IgD-negative memory B cell (primary cell): ENCODE results near the gene LHFPL3. TPM values are rescaled to one million over a fixed set of nuclear protein-coding genes. Genes with fewer than 3 reads are reported as not detected.

Experiments used
- H3K27ac Mint-ChIP-seq, 3 donors: one replicate each; pipeline ENCODE4 v1.8.0; 2020 to 2022; ENCODE audit warnings: mild to moderate bottlenecking in 3 of 3, mixed read lengths in 3 of 3, moderate library complexity in 1 of 3
- H3K27me3 Mint-ChIP-seq: one replicate; pipeline ENCODE4 v1.8.0; 2021; ENCODE audit warnings: mixed read lengths
- H3K36me3 Mint-ChIP-seq: one replicate; pipeline ENCODE4 v1.8.0; 2020; ENCODE audit warnings: mild to moderate bottlenecking, mixed read lengths
- H3K4me1 Mint-ChIP-seq, 3 donors: one replicate each; pipeline ENCODE4 v1.8.0; 2020 to 2022; ENCODE audit warnings: mixed read lengths in 3 of 3, mild to moderate bottlenecking in 1 of 3
- H3K4me3 Mint-ChIP-seq, 4 donors: one replicate each; pipeline ENCODE4 v1.8.0; 2020 to 2022; ENCODE audit warnings: mild to moderate bottlenecking in 4 of 4, mixed read lengths in 4 of 4, moderate library complexity in 3 of 4
- H3K9me3 Mint-ChIP-seq, 3 donors: one replicate each; pipeline ENCODE4 v1.8.0; 2020 to 2021; ENCODE audit warnings: mixed read lengths in 3 of 3, mild to moderate bottlenecking in 1 of 3
- polyA plus RNA-seq: library from polyadenylated mRNA; unstranded; fragments of 300-500 nt; fragmentation: Illumina TruSeq; gene quantifications from one replicate; pipeline ENCODE4 v1.2.3, GENCODE V29; 2021

The LHFPL3 gene
- polyA plus RNA-seq, 1 donor from 2014 or later = not detected

DNA sequence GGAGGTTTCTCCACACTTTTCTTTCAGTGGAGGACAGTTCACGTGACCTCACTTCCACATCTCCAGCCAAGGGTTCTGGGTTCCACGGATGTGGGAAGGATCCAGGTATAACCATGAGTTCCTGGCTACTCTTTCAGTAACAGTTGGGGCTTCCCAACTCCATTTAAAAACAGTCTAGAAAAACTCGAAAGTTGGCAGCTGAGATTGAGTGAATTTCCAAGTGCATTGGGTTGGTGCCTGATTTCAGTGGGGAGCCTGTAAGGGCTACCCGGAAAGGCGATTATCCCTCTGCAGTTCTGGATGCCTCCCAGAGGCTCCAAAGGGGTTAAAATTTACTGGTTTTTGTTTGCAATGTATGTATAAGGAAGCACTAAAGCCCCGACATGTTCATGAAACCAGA, 24.3 kb downstream of the LHFPL3 start:
- H3K36me3 Mint-ChIP-seq = no peaks in the 10 kb centered on the region
- H3K4me3 Mint-ChIP-seq = no peak overlapping the region
- H3K9me3 Mint-ChIP-seq = no peaks in the 10 kb centered on the region
- peaks cover 7% of the 10 kb centered on the region for H3K27me3 Mint-ChIP-seq
- no peak overlapping the region for H3K27ac Mint-ChIP-seq
- no peaks in the 10 kb centered on the region for H3K4me1 Mint-ChIP-seq

DNA sequence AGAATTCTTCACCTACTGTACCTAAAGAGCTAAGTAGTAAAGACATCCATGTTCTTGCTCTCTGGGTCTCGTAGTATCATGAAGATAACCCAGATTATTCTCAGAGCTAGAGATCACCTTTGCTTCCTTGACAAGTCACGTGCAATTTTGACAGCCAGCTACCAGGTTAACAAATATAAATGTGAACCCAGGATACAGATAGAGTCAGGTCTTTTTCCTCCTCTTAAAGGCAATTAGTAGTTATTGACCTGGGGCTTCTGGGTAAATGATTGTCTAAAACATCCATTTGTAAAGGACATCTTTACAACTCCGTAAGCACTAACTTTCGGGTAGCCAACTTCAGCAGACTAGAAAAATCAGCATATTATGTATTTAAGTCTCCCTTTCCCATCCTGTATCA, 28.8 kb downstream of the LHFPL3 start:
- no peaks in the 10 kb centered on the region for H3K4me1 Mint-ChIP-seq
- peaks cover 5% of the 10 kb centered on the region for H3K27me3 Mint-ChIP-seq
- no peaks in the 10 kb centered on the region for H3K36me3 Mint-ChIP-seq
- no peaks in the 10 kb centered on the region for H3K9me3 Mint-ChIP-seq
- no peak overlapping the region for H3K4me3 Mint-ChIP-seq
- H3K27ac Mint-ChIP-seq = no peak overlapping the region

DNA sequence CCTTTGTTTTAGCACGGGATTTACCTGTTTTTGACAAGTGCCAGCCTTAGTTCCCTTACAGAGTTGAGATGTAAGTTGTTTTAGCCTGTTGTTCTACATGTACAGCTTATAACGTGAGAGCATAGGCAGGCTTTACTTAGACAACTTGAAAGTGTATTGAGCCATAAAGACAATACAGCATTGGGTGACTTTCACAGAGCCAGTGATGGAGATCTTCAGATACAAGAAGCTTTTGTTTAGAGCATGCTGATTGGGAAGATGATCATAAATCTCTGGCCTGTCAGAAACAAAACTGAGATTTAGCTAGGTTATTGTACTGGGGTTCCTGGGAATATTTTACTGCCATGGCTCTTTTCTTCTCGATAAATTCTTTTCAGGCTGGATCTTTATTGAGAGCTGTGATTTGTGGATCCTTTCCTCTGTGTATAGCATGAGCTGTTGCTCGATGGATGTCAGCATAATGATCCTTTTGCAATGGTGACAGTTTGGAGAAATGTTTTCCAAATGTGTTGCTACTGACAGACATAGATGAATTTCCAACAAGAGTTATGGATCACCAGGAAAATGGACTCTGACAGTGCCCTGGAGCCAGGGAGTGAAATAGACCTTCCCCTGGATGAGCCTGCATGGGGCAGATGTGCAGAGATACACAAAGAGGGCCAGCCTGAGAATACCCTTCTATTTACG, 30.2 kb downstream of the LHFPL3 start:
- Mint-ChIP-seq H3K36me3 (no peaks in the 10 kb centered on the region), H3K4me3 (no peak overlapping the region)

DNA sequence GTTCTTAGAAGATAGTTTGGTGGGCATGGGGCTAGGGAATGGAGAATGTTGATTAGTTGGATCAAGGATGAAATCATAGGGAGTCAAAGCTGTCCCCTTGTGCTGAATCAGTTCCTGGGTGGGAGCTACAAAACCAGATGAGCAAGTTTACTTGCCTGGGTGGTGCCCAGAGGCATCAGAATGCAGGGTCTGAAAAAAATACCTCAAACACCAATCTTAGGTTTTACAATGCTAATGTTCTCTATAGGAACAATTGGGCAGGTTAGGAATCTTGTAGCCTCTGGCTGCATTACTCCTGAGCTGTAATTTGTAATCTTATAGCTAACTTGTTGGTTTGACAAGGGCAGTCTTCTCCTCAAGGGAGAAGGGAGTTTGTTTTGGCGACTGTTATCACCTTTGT, 34.4 kb downstream of the LHFPL3 start:
- Mint-ChIP-seq H3K4me1 (no peaks in the 10 kb centered on the region), H3K27me3 (peaks cover 2% of the 10 kb centered on the region), H3K4me3 (no peak overlapping the region), H3K9me3 (no peaks in the 10 kb centered on the region), H3K36me3 (no peaks in the 10 kb centered on the region), H3K27ac (no peak overlapping the region)

More for the DNA sequence above, 30.2 kb downstream of the LHFPL3 start:
- Mint-ChIP-seq H3K4me1 (no peaks in the 10 kb centered on the region), H3K27me3 (peaks cover 5% of the 10 kb centered on the region), H3K9me3 (no peaks in the 10 kb centered on the region), H3K27ac (no peak overlapping the region)

DNA sequence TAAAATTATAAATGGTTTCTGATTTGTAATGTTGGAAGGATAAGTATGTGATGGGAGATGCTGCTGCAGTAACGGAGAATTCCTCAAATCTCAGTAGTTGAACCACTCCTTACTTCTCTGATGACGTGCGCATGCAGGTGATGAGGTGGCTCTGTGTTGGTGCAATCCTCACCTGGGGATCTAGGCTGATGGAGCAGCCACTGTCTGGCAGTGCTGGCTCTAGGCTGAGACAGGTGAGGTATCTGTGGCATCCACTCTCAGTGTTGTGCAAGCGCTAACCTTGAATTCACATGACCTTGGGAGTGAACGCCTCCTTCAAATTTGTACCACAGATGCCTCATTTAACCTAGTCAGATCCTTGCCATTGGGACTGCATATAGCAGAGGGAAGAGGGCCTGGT, 35.0 kb downstream of the LHFPL3 start:
- no peaks in the 10 kb centered on the region for H3K9me3 Mint-ChIP-seq
- H3K4me3 Mint-ChIP-seq = no peak overlapping the region
- H3K4me1 Mint-ChIP-seq = no peaks in the 10 kb centered on the region
- H3K36me3 Mint-ChIP-seq = no peaks in the 10 kb centered on the region
- H3K27ac Mint-ChIP-seq = no peak overlapping the region
- peaks cover 2% of the 10 kb centered on the region for H3K27me3 Mint-ChIP-seq

DNA sequence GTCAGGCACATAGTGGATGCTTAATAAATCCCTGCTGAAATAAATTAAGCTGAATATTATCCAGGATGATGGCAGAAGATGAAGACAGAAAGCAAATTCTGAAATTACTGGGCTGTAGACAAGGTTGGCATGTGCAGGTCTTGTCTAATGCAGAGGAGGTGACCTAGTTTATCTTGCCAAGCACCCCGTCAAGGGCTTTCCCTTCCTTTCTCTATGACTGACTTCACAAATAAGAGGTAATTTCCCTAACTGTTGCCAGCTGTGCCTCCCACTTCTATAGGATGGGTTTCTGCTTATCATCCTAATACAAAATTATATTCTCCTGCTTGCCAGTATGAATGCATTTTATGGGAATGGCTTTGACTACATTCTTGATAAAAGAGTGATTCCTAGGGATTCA, 38.0 kb downstream of the LHFPL3 start:
- Mint-ChIP-seq H3K9me3 (no peaks in the 10 kb centered on the region), H3K27me3 (peaks cover 2% of the 10 kb centered on the region), H3K4me3 (no peak overlapping the region), H3K36me3 (no peaks in the 10 kb centered on the region), H3K4me1 (no peaks in the 10 kb centered on the region), H3K27ac (no peak overlapping the region)

DNA sequence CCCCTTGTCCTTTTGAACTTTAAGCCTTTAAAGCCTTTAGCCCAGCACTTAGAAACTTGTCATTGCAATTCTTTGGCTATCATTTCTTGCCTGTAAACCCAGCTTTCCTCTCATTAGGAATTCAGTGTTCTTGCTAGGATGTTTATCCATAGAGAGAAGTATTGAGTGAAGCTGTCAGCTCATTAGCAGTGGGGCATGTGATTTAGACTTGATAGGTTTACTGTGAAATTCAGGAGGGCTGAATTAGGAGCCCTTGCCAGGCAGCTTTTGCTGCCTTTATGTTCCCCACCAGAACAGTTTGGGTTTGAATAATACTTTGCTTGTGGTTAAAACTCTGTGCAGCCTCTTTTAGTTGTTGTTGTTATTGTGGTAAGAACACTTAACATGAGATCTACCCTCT, 39.5 kb downstream of the LHFPL3 start:
- Mint-ChIP-seq H3K36me3 (no peaks in the 10 kb centered on the region), H3K4me1 (no peaks in the 10 kb centered on the region), H3K9me3 (no peaks in the 10 kb centered on the region), H3K27me3 (no peaks in the 10 kb centered on the region), H3K4me3 (no peak overlapping the region), H3K27ac (no peak overlapping the region)

DNA sequence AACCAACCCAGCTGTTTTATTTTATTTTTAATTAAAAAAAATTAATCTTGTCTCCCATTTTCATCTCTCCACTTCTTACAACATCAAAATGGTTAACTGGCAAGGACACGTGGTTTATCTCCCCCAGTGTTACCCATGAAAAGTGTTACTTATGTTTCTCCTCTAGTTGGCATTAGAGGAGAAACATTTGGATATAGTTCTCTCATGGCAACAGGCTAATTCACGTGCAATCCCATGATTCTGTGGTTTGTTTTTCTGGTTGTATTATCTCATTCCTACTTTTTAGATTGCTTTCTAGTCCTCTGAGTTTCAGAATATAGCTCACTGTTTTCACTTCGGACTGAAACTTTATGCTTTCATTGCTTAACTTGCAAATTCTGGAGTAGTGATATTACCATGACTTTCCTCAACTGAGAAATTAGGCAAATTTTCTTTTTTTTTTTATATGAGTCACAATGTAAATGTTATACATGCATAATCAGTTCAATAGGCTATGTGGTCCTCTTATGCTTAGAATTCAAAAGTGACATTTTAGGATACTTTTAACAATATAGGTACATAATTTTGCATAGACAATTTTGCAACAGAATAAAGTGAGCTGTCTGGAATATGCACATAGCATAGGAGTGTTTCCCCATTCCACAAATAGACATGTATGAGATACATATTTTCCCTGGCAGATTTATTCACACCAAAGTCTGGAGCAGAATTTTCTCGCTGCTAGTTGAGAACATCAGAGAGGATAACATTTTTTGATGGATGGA, 43.0 kb downstream of the LHFPL3 start:
- Mint-ChIP-seq H3K36me3 (no peaks in the 10 kb centered on the region), H3K4me1 (no peaks in the 10 kb centered on the region), H3K27me3 (no peaks in the 10 kb centered on the region), H3K4me3 (no peak overlapping the region), H3K27ac (no peak overlapping the region), H3K9me3 (peaks cover 0 to 2% (median 0%) of the 10 kb centered on the region in 3 donors)

DNA sequence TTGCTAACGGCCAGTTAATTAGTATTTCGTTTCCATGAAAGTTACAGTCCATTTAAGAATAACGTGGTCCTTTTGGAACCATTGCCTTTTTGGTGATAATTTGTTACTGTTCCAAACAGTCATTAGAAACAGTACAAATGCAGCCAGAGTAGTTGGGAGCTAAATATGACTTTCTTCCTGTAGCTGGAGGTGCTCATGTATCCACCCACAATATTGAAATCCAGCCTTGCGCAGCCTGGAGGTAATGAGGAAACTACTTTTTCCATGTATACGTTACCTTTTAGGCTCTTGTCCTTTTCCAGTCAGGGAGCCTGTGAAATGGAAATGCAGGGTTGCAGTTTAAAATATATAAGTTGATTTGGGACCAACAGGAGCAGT, 43.6 kb downstream of the LHFPL3 start:
- Mint-ChIP-seq H3K9me3 (peaks cover 0 to 2% (median 0%) of the 10 kb centered on the region in 3 donors), H3K4me1 (no peaks in the 10 kb centered on the region), H3K36me3 (no peaks in the 10 kb centered on the region), H3K27me3 (no peaks in the 10 kb centered on the region), H3K27ac (no peak overlapping the region), H3K4me3 (no peak overlapping the region)

DNA sequence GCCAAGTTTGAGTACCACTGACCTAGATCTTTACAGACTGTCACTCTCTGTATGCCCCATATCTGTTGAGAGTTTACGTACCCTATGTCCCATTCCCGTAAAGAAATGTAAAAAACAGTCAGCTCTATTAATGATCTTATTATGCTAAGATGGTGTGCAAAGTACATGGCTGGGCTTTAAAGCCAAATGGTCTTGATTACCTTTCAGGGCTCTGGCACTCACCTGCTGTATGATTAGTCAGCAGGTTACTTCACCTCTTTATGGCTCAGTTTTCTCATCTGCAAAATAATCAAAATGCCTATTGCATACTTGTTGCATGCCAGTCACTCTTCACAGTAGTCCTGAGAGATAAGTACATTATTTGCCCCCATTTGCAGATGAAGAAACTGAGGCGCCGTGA, 54.2 kb downstream of the LHFPL3 start:
- Mint-ChIP-seq H3K27me3 (no peaks in the 10 kb centered on the region), H3K27ac (no peak overlapping the region), H3K36me3 (no peaks in the 10 kb centered on the region), H3K9me3 (peaks cover 4 to 6% (median 5%) of the 10 kb centered on the region in 3 donors), H3K4me3 (no peak overlapping the region), H3K4me1 (no peaks in the 10 kb centered on the region)

DNA sequence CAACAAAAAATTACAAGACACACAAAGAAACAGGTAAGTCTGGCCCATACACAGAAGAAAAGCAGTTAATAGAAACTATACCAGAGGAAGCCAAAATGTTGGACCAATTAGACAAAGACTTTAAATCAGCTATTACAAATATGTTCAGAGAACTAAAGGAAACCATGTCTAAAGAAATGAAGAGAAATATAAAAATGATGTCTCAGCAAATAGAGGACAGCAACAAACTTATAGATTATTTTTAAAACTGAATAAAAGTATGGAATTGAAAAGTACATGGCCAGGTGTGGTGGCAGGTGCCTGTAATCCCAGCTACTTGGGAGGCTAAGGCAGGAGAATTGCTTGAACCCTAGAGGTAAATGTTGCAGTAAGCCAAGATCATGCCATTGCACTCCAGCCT, 58.5 kb downstream of the LHFPL3 start:
- Mint-ChIP-seq H3K9me3 (peaks cover 4 to 21% (median 12%) of the 10 kb centered on the region in 3 donors), H3K4me1 (no peaks in the 10 kb centered on the region), H3K4me3 (no peak overlapping the region), H3K27ac (no peak overlapping the region), H3K27me3 (no peaks in the 10 kb centered on the region), H3K36me3 (no peaks in the 10 kb centered on the region)

DNA sequence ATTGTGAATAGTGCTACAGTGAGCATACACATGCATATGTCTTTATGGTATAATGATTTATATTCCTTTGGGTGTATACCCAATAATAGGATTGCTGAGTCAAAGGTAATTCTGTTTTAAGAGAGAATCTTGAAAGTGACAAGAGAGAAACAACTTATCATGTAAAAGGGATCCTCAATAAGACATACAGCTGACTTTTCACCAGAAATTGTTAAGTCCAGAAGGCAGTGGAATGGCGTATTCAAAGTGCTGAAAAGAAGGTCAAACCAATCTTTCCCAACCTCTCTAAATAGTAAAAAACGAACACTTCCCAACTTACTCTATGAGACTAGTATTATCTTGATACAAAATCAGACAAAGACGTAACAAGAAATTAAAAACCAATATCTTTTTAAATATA, 59.8 kb downstream of the LHFPL3 start:
- Mint-ChIP-seq H3K4me3 (no peak overlapping the region), H3K36me3 (no peaks in the 10 kb centered on the region), H3K27me3 (no peaks in the 10 kb centered on the region), H3K27ac (no peak overlapping the region), H3K9me3 (peaks cover 1 to 21% (median 13%) of the 10 kb centered on the region in 3 donors), H3K4me1 (no peaks in the 10 kb centered on the region)

DNA sequence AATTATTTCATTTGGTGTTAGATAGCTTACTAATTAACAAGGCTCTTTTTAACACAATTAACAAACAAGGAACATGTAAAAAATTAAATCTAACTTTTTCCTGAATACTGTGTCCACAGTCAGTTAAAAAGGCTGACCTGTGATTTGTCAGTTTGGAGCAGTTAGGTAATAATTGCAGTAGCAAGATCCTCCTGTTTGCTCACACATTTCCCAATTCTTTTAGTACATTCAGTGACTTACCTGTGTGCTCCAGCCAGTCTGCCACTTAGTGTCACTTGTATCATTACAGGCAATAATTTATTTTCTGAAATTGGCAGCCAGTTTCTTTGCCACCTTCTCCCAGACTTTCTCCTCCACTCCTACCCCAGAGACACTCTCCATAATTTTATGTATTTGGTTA, 66.8 kb downstream of the LHFPL3 start:
- Mint-ChIP-seq H3K27me3 (peaks cover 11% of the 10 kb centered on the region), H3K27ac (no peak overlapping the region), H3K9me3 (peaks cover 3 to 10% (median 3%) of the 10 kb centered on the region in 3 donors), H3K4me3 (no peak overlapping the region), H3K4me1 (peaks cover 0 to 2% (median 0%) of the 10 kb centered on the region in 3 donors), H3K36me3 (no peaks in the 10 kb centered on the region)

DNA sequence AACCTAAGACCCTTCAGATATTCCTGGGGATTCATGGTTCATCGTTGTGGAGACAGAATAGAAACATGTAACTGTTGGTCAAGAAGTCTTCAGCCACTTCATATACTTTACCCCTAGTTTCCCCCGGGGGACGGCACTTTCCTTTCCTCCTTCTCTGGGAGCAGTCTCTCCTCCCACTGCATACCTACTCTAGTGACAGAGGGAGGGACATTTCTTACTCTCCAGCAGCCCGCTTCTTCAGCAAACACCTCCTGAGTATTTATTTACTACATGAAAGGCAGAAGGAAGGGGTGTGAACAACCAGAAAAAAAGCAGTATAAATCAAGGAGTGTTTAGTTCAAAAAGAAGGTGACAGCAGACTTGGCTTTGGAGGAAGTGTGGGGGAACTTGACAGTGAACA, 69.0 kb downstream of the LHFPL3 start:
- H3K4me3 Mint-ChIP-seq = no peak overlapping the region
- H3K9me3 Mint-ChIP-seq = peaks cover 3 to 10% (median 3%) of the 10 kb centered on the region in 3 donors

DNA sequence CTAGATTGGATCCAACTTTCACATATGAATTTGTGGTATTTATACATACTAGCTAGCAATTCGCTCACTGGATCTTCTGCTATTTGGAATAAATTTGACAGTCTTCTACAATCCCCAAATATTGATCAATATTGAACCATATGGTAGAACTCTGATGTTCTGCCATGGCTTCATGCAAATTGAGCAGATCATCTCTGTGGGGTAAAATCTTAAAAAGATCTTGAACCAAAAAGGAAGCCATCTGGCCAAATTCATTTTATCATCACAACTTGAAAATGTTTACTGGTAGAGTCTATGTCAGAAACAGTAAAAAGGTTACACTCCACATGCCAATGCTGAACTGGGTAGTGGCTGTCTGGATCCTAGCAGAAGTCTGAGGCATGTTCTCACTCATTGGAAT, 80.0 kb downstream of the LHFPL3 start:
- Mint-ChIP-seq H3K27me3 (no peaks in the 10 kb centered on the region), H3K27ac (no peak overlapping the region), H3K4me1 (no peaks in the 10 kb centered on the region), H3K36me3 (no peaks in the 10 kb centered on the region), H3K9me3 (peaks cover 0 to 1% (median 0%) of the 10 kb centered on the region in 3 donors), H3K4me3 (no peak overlapping the region)

More for the DNA sequence above, 69.0 kb downstream of the LHFPL3 start:
- Mint-ChIP-seq H3K27me3 (peaks cover 11% of the 10 kb centered on the region), H3K27ac (no peak overlapping the region), H3K36me3 (no peaks in the 10 kb centered on the region), H3K4me1 (peaks cover 0 to 2% (median 0%) of the 10 kb centered on the region in 3 donors)

DNA sequence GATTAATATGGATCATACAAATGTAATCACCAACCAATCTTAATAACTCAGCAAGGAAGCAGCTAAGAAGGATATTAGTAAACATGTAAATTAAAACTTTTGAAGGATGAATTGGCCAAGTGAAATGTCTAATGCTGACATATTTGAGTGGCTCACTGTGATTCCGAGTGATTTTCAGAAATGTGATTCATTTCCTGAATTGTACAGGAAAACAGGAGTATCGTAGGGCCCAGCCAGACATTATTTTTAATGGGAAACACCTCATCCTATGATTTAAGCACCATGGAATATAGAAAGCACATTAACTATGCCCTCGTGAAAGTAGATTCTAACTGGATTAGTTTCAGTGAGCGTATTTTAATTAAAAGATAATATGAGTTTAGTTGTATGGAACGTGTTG, 82.3 kb downstream of the LHFPL3 start:
- Mint-ChIP-seq H3K4me1 (no peaks in the 10 kb centered on the region), H3K9me3 (peaks cover 0 to 1% (median 0%) of the 10 kb centered on the region in 3 donors), H3K36me3 (no peaks in the 10 kb centered on the region), H3K27ac (no peak overlapping the region), H3K4me3 (no peak overlapping the region), H3K27me3 (no peaks in the 10 kb centered on the region)
